Measurements from ENCODE around the gene CGREF1. TPM values are rescaled to one million over a fixed set of nuclear protein-coding genes. Genes with fewer than 3 reads are reported as not detected.

The CGREF1 gene
- total RNA-seq, 1 experiment from 2014 or later: 2.1 TPM

DNA sequence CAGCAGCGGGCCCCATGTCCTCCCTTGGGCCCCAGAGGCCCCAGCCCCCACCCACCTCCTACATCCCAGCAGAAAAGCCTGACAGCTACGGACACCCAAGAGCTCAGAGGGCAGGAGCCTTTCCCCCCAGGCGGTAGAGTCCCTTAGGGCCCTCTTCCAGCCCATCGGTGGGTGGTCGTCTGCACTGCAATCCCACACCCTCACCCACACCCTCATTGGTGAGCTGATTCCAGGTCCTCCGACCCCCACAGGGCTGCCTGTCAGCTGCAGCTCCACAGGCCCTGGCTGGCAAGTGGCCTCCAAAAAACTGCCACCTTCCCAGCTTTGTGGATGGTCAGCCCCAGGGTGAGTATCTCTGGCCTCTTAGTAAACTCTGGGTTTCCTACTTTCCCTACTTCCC is 40.3 kb upstream of the CGREF1 start:
- H3K14ac ChIP-seq (ENCODE audit: insufficient read depth, low read length): no peak overlapping the region
- no peak overlapping the region for H2BK12ac ChIP-seq (ENCODE audit: insufficient read length, low read depth, low read length)
- no peaks in the 10 kb centered on the region for H3K79me1 ChIP-seq (ENCODE audit: insufficient read depth, low read depth, low read length, poor library complexity, severe bottlenecking)
- H3K4ac ChIP-seq (ENCODE audit: low read depth, low read length): no peak overlapping the region
- H3K27ac ChIP-seq (ENCODE audit: insufficient read length, low read depth, low read length): no peak overlapping the region
- H2AK5ac ChIP-seq (ENCODE audit: insufficient read length, low read length): no peak overlapping the region
- H2BK120ac ChIP-seq (ENCODE audit: low read depth, low read length, poor library complexity, severe bottlenecking): no peak overlapping the region
- no peak overlapping the region for H2BK15ac ChIP-seq (ENCODE audit: low read depth, low read length)
- Mint-ChIP-seq H3K27me3 (ENCODE audit: low read depth) (peaks cover 3% of the 10 kb centered on the region), H3K9me3 (0 out of 5 replicates have a peak, but pooled peaks cover 2 to 3% of the 10 kb centered on the region in 2 experiments), H3K4me3 (no peak overlapping the region), H3K4me1 (peaks cover 4 to 15% of the 10 kb centered on the region in 2 experiments), H3K36me3 (ENCODE audit: insufficient read depth in 1 of 3, low read depth in 3 of 3) (no peaks in the 10 kb centered on the region), H3K27ac (no peak overlapping the region)
- no peak overlapping the region for H3K4me2 ChIP-seq (ENCODE audit: insufficient read depth, insufficient read length, low read length)
- WGBS (ENCODE audit: extremely low coverage, insufficient read length, low lambda C conversion rate): no CpG with 5 or more reads among the region's 6 CpGs
- H3K4me1 ChIP-seq (ENCODE audit: insufficient read depth, low read length): no peaks in the 10 kb centered on the region
- H4K5ac ChIP-seq (ENCODE audit: insufficient read length, low read depth, low read length): no peak overlapping the region
- no peak overlapping the region for H3K23ac ChIP-seq (ENCODE audit: insufficient read length, low read depth, low read length)
- H3K23me2 ChIP-seq (ENCODE audit: insufficient read length, low read depth, low read length, poor library complexity, severe bottlenecking): no peaks in the 10 kb centered on the region
- H3K9me3 ChIP-seq (ENCODE audit: control insufficient read depth, low read depth, low read length): no peaks in the 10 kb centered on the region
- DNase-seq: no peak
- H3K79me2 ChIP-seq (ENCODE audit: insufficient read depth, low read length): no peaks in the 10 kb centered on the region
- H4K20me1 ChIP-seq (ENCODE audit: control insufficient read depth, insufficient read depth, insufficient read length): no peaks in the 10 kb centered on the region
- no peaks in the 10 kb centered on the region for H3K27me3 ChIP-seq (ENCODE audit: insufficient read depth, low read length)
- H2BK5ac ChIP-seq (ENCODE audit: insufficient read length, low read length): no peak overlapping the region
- H3K18ac ChIP-seq (ENCODE audit: insufficient read length, low read depth, low read length): no peak overlapping the region
- H4K8ac ChIP-seq (replicated peaks; ENCODE audit: insufficient read length, low read depth, low read length): no peak overlapping the region
- no peak overlapping the region for H3K56ac ChIP-seq (ENCODE audit: insufficient read length, low read depth, low read length)
- no peak overlapping the region for H4K91ac ChIP-seq (ENCODE audit: insufficient read length, low read depth, low read length)
- no peak overlapping the region for H2BK20ac ChIP-seq (ENCODE audit: low read depth, low read length, poor library complexity, severe bottlenecking)
- TF ChIP-seq, protein P1, sequence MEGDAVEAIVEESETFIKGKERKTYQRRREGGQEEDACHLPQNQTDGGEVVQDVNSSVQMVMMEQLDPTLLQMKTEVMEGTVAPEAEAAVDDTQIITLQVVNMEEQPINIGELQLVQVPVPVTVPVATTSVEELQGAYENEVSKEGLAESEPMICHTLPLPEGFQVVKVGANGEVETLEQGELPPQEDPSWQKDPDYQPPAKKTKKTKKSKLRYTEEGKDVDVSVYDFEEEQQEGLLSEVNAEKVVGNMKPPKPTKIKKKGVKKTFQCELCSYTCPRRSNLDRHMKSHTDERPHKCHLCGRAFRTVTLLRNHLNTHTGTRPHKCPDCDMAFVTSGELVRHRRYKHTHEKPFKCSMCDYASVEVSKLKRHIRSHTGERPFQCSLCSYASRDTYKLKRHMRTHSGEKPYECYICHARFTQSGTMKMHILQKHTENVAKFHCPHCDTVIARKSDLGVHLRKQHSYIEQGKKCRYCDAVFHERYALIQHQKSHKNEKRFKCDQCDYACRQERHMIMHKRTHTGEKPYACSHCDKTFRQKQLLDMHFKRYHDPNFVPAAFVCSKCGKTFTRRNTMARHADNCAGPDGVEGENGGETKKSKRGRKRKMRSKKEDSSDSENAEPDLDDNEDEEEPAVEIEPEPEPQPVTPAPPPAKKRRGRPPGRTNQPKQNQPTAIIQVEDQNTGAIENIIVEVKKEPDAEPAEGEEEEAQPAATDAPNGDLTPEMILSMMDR (conservative IDR thresholded peaks at IDR 0.05): no peak
- no peak overlapping the region for H3T11ph ChIP-seq (ENCODE audit: low read length)
- no peak overlapping the region for H3K9ac ChIP-seq (ENCODE audit: extremely low read depth, insufficient read length, low read length)
- H2AFZ ChIP-seq (ENCODE audit: low read length): no peak overlapping the region

All from H9 (cell line).